ENCODE measurements around the gene CDO1. TPM values are rescaled to one million over a fixed set of nuclear protein-coding genes. Genes with fewer than 3 reads are reported as not detected.

Gene CDO1
- total and polyA plus RNA-seq, 2 experiments from 2014 or later, result 24.5 to 29.2 TPM

GRCh38 chr5:115801152-115801551 is 15.3 kb downstream of the CDO1 start:
- Histone ChIP-seq H3K27ac (ENCODE audit: low read depth) (no peak overlapping the region), H3K27me3 (ENCODE audit: insufficient read depth) (no peaks in the 10 kb centered on the region), H2AFZ (no peak overlapping the region), H3K4me2 (no peak overlapping the region), H3K4me1 (ENCODE audit: insufficient read depth) (no peaks in the 10 kb centered on the region; the same call in 1 of the 2 replicates), H3K36me3 (ENCODE audit: insufficient read depth) (no peaks in the 10 kb centered on the region), H3K79me2 (replicated peaks; ENCODE audit: insufficient read depth) (no peaks in the 10 kb centered on the region), H3F3A (replicated peaks; ENCODE audit: low read depth) (no peaks in the 10 kb centered on the region), H3K9me2 (ENCODE audit: insufficient read depth) (no peaks in the 10 kb centered on the region), H3K4me3 (no peak overlapping the region), H4K20me1 (replicated peaks; ENCODE audit: insufficient read depth) (no peaks in the 10 kb centered on the region)
- Mint-ChIP-seq H3K27me3 (ENCODE audit: insufficient read depth, low read depth, poor library complexity) (no peaks in the 10 kb centered on the region), H3K9me3 (no peaks in the 10 kb centered on the region), H3K4me1 (peaks cover under 1% of the 10 kb centered on the region; the same call in 2 of the 3 replicates), H3K27ac (no peak overlapping the region), H3K36me3 (ENCODE audit: low read depth) (peaks cover 17% of the 10 kb centered on the region; the same call in 2 of the 3 replicates), H3K4me3 (no peak overlapping the region)
- TF ChIP-seq EZH2 (IDR thresholded peaks at IDR 0.05; ENCODE audit: low read depth, unreplicated experiment), result no peak
- no peak for ATAC-seq
- no peak for DNase-seq (ENCODE audit: low spot score)

GRCh38 chr5:115800108-115800507 is 16.4 kb downstream of the CDO1 start:
- no peaks in the 10 kb centered on the region for H3F3A ChIP-seq (replicated peaks; ENCODE audit: low read depth)
- no peaks in the 10 kb centered on the region for H3K27me3 ChIP-seq (ENCODE audit: insufficient read depth)
- H3K4me3 ChIP-seq, result no peak overlapping the region
- no peaks in the 10 kb centered on the region for H3K4me1 Mint-ChIP-seq
- no peak overlapping the region for H2AFZ ChIP-seq
- H3K36me3 ChIP-seq (ENCODE audit: insufficient read depth), result no peaks in the 10 kb centered on the region
- H3K4me3 Mint-ChIP-seq, result no peak overlapping the region
- H3K79me2 ChIP-seq (replicated peaks; ENCODE audit: insufficient read depth), result no peaks in the 10 kb centered on the region
- DNase-seq (ENCODE audit: low spot score) (no peak), ATAC-seq (no peak)
- peaks cover 12% of the 10 kb centered on the region; the same call in 2 of the 3 replicates for H3K36me3 Mint-ChIP-seq (ENCODE audit: low read depth)
- H3K4me2 ChIP-seq, result no peak overlapping the region
- H3K27me3 Mint-ChIP-seq (ENCODE audit: insufficient read depth, low read depth, poor library complexity), result no peaks in the 10 kb centered on the region
- H3K27ac Mint-ChIP-seq, result no peak overlapping the region
- no peaks in the 10 kb centered on the region for H3K4me1 ChIP-seq (ENCODE audit: insufficient read depth)
- no peaks in the 10 kb centered on the region for H3K9me3 Mint-ChIP-seq
- H3K27ac ChIP-seq (ENCODE audit: low read depth), result no peak overlapping the region
- H3K9me2 ChIP-seq (ENCODE audit: insufficient read depth), result no peaks in the 10 kb centered on the region
- no peaks in the 10 kb centered on the region for H4K20me1 ChIP-seq (replicated peaks; ENCODE audit: insufficient read depth)
- TF ChIP-seq CTCF (conservative IDR thresholded peaks at IDR 0.05; ENCODE audit: low read depth in 2 of 2) (no peak), CREB1 (CRISPR knock-in tag; IDR thresholded peaks at IDR 0.05; ENCODE audit: low read depth) (no peak), ETS1 (IDR thresholded peaks at IDR 0.05) (no peak), NANOG (IDR thresholded peaks at IDR 0.05; ENCODE audit: borderline replicate concordance) (no peak), JUNB (IDR thresholded peaks at IDR 0.05; ENCODE audit: unreplicated experiment) (no peak), POLR2AphosphoS5 (IDR thresholded peaks at IDR 0.05; ENCODE audit: low read depth) (no peak), EZH2 (IDR thresholded peaks at IDR 0.05; ENCODE audit: low read depth, unreplicated experiment) (no peak), STAT1 (IDR thresholded peaks at IDR 0.05; ENCODE audit: unreplicated experiment) (no peak), REST (IDR thresholded peaks at IDR 0.05; ENCODE audit: unreplicated experiment) (no peak), ZNF114 (CRISPR knock-in tag; IDR thresholded peaks at IDR 0.05) (no peak), EZH2phosphoT487 (IDR thresholded peaks at IDR 0.05; ENCODE audit: unreplicated experiment) (no peak)

Data from GM23338 (cell line).